Parathyroid adenoma (tissue), 2 donors: ENCODE measurements around the gene DYNLRB1.
"Not testable (repeated sequence)": the region's sequence is repeated elsewhere in the genome, so short reads cannot be mapped to it uniquely, and the experiment has no call there.

Experiments
- H2AFZ ChIP-seq: fragments of 300-600 bp; sonication (generic); one replicate; pipeline ENCODE4 v1.7.0; 2017; ENCODE audit warnings: antibody characterized with exemption, mild to moderate bottlenecking
- H3K27ac ChIP-seq: fragments of 300-600 bp; sonication (generic); one replicate; pipeline ENCODE4 v1.7.0; 2017
- H3K27me3 ChIP-seq: fragments of 300-600 bp; sonication (generic); one replicate; pipeline ENCODE4 v1.7.0; 2017; ENCODE audit warnings: low read length; ENCODE audit not compliant: control insufficient read depth, insufficient read depth
- H3K36me3 ChIP-seq: fragments of 300-600 bp; sonication (generic); one replicate; pipeline ENCODE4 v1.7.0; 2017; ENCODE audit warnings: low read length; ENCODE audit not compliant: control insufficient read depth, insufficient read depth
- H3K4me1 ChIP-seq: fragments of 300-600 bp; sonication (generic); one replicate; pipeline ENCODE4 v1.7.0; 2017; ENCODE audit warnings: control low read depth
- H3K4me2 ChIP-seq: fragments of 300-600 bp; sonication (generic); one replicate; pipeline ENCODE4 v1.7.0; 2017; ENCODE audit warnings: low read length
- H3K4me3 ChIP-seq: fragments of 300-600 bp; sonication (generic); one replicate; pipeline ENCODE4 v1.7.0; 2017; ENCODE audit warnings: low read depth, low read length
- H3K79me2 ChIP-seq: fragments of 300-600 bp; sonication (generic); one replicate; pipeline ENCODE4 v1.7.0; 2017; ENCODE audit warnings: control low read depth
- H3K9ac ChIP-seq: fragments of 300-600 bp; sonication (generic); one replicate; pipeline ENCODE4 v1.7.0; 2017; ENCODE audit warnings: mild to moderate bottlenecking
- H3K9me3 ChIP-seq: fragments of 300-600 bp; sonication (generic); one replicate; pipeline ENCODE4 v1.7.0; 2017; ENCODE audit warnings: low read length; ENCODE audit not compliant: control insufficient read depth
- CTCF ChIP-seq: fragments of 300-600 bp; sonication (generic); IDR thresholded peaks from one replicate; pipeline ENCODE4 v1.7.0; 2017; ENCODE audit warnings: antibody characterized with exemption, mild to moderate bottlenecking
- donor health status: primary hyperparathyroidism.

Gene DYNLRB1

DNA sequence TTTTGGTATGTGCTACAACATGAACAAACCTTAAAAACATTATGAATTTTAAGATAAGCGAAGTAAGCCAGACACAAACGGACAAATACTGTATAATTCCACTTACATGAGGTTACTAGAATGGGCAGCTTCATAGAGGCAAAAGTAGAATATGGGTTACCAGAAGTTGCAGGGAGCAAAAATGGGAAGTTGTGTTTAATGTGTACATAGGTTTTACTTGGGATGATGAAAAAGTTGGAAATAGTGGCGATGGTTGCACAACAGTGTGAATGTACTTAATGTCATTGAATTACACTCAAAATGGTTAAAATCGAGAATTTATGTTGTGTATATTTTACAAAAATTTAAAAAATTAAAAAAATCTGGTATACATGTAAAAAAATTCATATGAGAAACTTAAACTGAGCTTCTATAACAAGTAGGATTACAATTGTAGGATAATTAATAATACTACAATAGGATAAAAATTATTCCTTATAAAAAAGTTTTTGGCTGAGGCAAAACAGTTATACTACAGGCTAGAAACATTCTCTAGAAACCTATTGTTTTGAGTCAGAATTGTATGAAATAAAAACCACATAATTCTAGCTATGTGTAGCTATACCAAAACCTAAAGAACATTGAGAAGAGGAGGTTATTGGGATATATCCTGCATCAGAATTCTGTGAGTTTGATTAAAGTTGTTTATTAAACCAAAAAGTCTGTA lies 24.8 kb upstream of the DYNLRB1 start:
- Histone ChIP-seq H3K36me3 (no peaks in the 10 kb centered on the region), H3K4me3 (no peak overlapping the region), H3K9ac (no peak overlapping the region), H3K9me3 (no peaks in the 10 kb centered on the region), H3K27ac (no peak overlapping the region), H3K79me2 (no peaks in the 10 kb centered on the region), H3K4me2 (no peak overlapping the region), H3K27me3 (no peaks in the 10 kb centered on the region), H2AFZ (no peak overlapping the region), H3K4me1 (no peaks in the 10 kb centered on the region)
- no peak for TF ChIP-seq CTCF

- H2AFZ ChIP-seq = no peak overlapping the region
- no peaks in the 10 kb centered on the region for H3K36me3 ChIP-seq
- no peak overlapping the region for H3K4me2 ChIP-seq
Measured at GRCh38 chr20:34491932-34492509, 24.2 kb upstream of the DYNLRB1 start.

GRCh38 chr20:34493646-34494045 lies 22.6 kb upstream of the DYNLRB1 start:
- no peaks in the 10 kb centered on the region for H3K4me1 ChIP-seq
- no peak overlapping the region for H3K4me2 ChIP-seq
- no peaks in the 10 kb centered on the region for H3K9me3 ChIP-seq
- H3K27ac ChIP-seq = no peak overlapping the region
- H3K79me2 ChIP-seq = no peaks in the 10 kb centered on the region
- H2AFZ ChIP-seq = no peak overlapping the region
- no peak overlapping the region for H3K9ac ChIP-seq
- no peaks in the 10 kb centered on the region for H3K36me3 ChIP-seq
- no peak for TF ChIP-seq CTCF
- H3K27me3 ChIP-seq = no peaks in the 10 kb centered on the region
- no peak overlapping the region for H3K4me3 ChIP-seq

More at GRCh38 chr20:34491932-34492509, 24.2 kb upstream of the DYNLRB1 start:
- no peaks in the 10 kb centered on the region for H3K9me3 ChIP-seq
- no peaks in the 10 kb centered on the region for H3K79me2 ChIP-seq
- no peaks in the 10 kb centered on the region for H3K27me3 ChIP-seq
- no peaks in the 10 kb centered on the region for H3K4me1 ChIP-seq
- TF ChIP-seq CTCF = no peak
- H3K9ac ChIP-seq = no peak overlapping the region
- no peak overlapping the region for H3K4me3 ChIP-seq
- no peak overlapping the region for H3K27ac ChIP-seq

- H3K4me3 ChIP-seq = no peak overlapping the region
- H3K27me3 ChIP-seq = no peaks in the 10 kb centered on the region
- no peak for TF ChIP-seq CTCF
- no peak overlapping the region for H3K27ac ChIP-seq
- H3K4me2 ChIP-seq = no peak overlapping the region
- no peak overlapping the region for H3K9ac ChIP-seq
- no peaks in the 10 kb centered on the region for H3K9me3 ChIP-seq
- H2AFZ ChIP-seq = no peak overlapping the region
- no peaks in the 10 kb centered on the region for H3K36me3 ChIP-seq
- H3K79me2 ChIP-seq = no peaks in the 10 kb centered on the region
- H3K4me1 ChIP-seq = no peaks in the 10 kb centered on the region
Measured at GRCh38 chr20:34495307-34495706, 20.9 kb upstream of the DYNLRB1 start.

DNA sequence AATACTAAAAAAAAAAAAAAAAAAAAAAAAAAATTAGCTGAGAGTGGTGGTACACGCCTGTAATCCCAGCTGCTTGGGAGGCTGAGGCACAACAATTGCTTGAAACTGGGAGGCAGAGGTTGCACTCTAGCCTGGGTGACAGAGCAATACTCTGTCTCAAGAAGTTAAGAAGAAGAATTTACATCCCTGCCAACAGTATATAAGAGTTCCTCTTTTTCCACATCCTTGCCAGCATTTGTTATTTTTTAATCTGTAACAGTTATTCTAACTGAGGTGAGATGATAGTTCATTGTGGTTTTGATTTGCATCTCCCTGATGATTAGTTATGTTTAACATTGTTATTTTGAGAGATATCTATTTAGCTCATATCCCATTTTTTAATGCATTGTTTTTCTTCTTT lies 20.3 kb upstream of the DYNLRB1 start:
- H3K27ac ChIP-seq = no peak overlapping the region
- H3K9me3 ChIP-seq = no peaks in the 10 kb centered on the region
- H3K79me2 ChIP-seq = no peaks in the 10 kb centered on the region
- H3K9ac ChIP-seq = no peak overlapping the region
- no peaks in the 10 kb centered on the region for H3K36me3 ChIP-seq
- no peak for TF ChIP-seq CTCF
- no peak overlapping the region for H3K4me2 ChIP-seq
- no peak overlapping the region for H3K4me3 ChIP-seq
- no peaks in the 10 kb centered on the region for H3K4me1 ChIP-seq
- no peaks in the 10 kb centered on the region for H3K27me3 ChIP-seq
- H2AFZ ChIP-seq = no peak overlapping the region

GRCh38 chr20:34497596-34497995 lies 18.6 kb upstream of the DYNLRB1 start:
- H3K36me3 ChIP-seq, H3K27ac ChIP-seq, H3K9me3 ChIP-seq: not testable (repeated sequence)

More at GRCh38 chr20:34497596-34497995, 18.6 kb upstream of the DYNLRB1 start:
- H3K4me3 ChIP-seq, H3K9ac ChIP-seq, H3K4me2 ChIP-seq, H3K27me3 ChIP-seq, H3K4me1 ChIP-seq, H2AFZ ChIP-seq, H3K79me2 ChIP-seq: not testable (repeated sequence)
